Loucy (cell line): ENCODE results near the gene CHIC2.

Source experiments
- H2AFZ ChIP-seq: fragments of 200-600 bp; sonication (generic); 2 replicates; pipeline ENCODE4 v1.6.0; 2016; ENCODE audit warnings: antibody characterized with exemption, mild to moderate bottlenecking, low read length, moderate library complexity
- H3F3A ChIP-seq: fragments of 200-600 bp; 2 replicates; pipeline ENCODE4 v1.6.0; 2016; ENCODE audit warnings: antibody characterized with exemption, low read depth, mild to moderate bottlenecking
- H3K27me3 ChIP-seq: fragments of 200-600 bp; sonication (generic); 2 replicates; pipeline ENCODE4 v1.6.1; 2014; ENCODE audit warnings: low read length, mild to moderate bottlenecking; ENCODE audit not compliant: insufficient read depth, poor library complexity, severe bottlenecking
- H3K36me3 ChIP-seq: fragments of 200-600 bp; sonication (generic); 2 replicates; pipeline ENCODE4 v1.6.1; 2016; ENCODE audit warnings: low read length; ENCODE audit not compliant: insufficient read depth
- H3K4me1 ChIP-seq: fragments of 200-600 bp; sonication (generic); 2 replicates; pipeline ENCODE4 v1.5.1; 2014; ENCODE audit warnings: low read length, mild to moderate bottlenecking; ENCODE audit not compliant: insufficient read depth, poor library complexity, severe bottlenecking
- H3K4me2 ChIP-seq: fragments of 200-600 bp; sonication (generic); 2 replicates; pipeline ENCODE4 v1.6.0; 2014; ENCODE audit warnings: antibody characterized with exemption, low read length, low read depth, mild to moderate bottlenecking; ENCODE audit not compliant: poor library complexity, severe bottlenecking
- H3K4me3 ChIP-seq: fragments of 200-600 bp; sonication (generic); 2 replicates; pipeline ENCODE4 v1.5.1; 2014; ENCODE audit warnings: low read length, mild to moderate bottlenecking, mixed read lengths; ENCODE audit not compliant: poor library complexity, severe bottlenecking
- H3K79me2 ChIP-seq: fragments of 200-600 bp; sonication (generic); 2 replicates; pipeline ENCODE4 v1.6.1; 2014; ENCODE audit warnings: low read length; ENCODE audit not compliant: insufficient read depth
- H3K9ac ChIP-seq: fragments of 200-600 bp; sonication (generic); 2 replicates; pipeline ENCODE4 v1.6.0; 2014; ENCODE audit warnings: mild to moderate bottlenecking, low read depth, low read length, moderate library complexity; ENCODE audit not compliant: poor library complexity, severe bottlenecking
- H3K9me2 ChIP-seq: fragments of 200-600 bp; sonication (generic); replicated peaks from 2 replicates; pipeline ENCODE4 v1.6.1; 2016; ENCODE audit warnings: low read depth, low read length, mixed read lengths
- H3K9me3 ChIP-seq: fragments of 200-600 bp; sonication (generic); 2 replicates; pipeline ENCODE4 v1.6.1; 2014; ENCODE audit warnings: mild to moderate bottlenecking, antibody characterized with exemption, low read length, low read depth; ENCODE audit not compliant: insufficient read depth
- H4K20me1 ChIP-seq: fragments of 200-600 bp; sonication (generic); 2 replicates; pipeline ENCODE4 v1.6.0; 2014; ENCODE audit warnings: antibody characterized with exemption, low read length, mild to moderate bottlenecking; ENCODE audit not compliant: insufficient read depth, poor library complexity, severe bottlenecking
- EZH2phosphoT487 ChIP-seq: fragments of 200-600 bp; IDR thresholded peaks from 2 replicates; pipeline ENCODE4 v1.6.1; 2018; ENCODE audit warnings: antibody characterized with exemption, mild to moderate bottlenecking, moderate library complexity, borderline replicate concordance
- TF ChIP-seq, protein P1 (sequence below): fragments of 200-600 bp; sonication (generic); conservative IDR thresholded peaks from 2 replicates; pipeline ENCODE4 v1.5.1; 2014; ENCODE audit warnings: mild to moderate bottlenecking, antibody characterized with exemption, low read length

CHIC2 gene

DNA sequence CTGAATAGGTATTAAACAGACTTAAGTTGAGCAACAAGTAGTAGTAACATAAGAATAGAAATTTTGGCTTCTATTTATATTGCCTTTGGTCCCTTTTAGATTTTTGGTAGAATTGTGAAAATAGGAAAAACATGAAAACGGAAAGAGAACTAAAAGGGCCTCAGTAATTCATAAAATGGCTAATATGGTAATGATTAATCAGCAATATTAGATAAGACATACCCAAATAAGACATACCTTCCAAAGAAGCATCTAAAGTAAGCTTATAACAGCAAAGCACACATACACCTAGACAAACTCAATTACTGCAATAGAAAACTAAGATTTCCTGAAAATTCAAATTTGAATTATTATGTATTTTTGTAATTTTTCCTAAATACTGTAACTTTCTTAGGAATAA lies 46.4 kb downstream of the CHIC2 start:
- no peak overlapping the region for H2AFZ ChIP-seq
- no peaks in the 10 kb centered on the region for H3K9me2 ChIP-seq
- H3K27me3 ChIP-seq, result no peaks in the 10 kb centered on the region
- H3K4me2 ChIP-seq, result no peak overlapping the region
- no peak overlapping the region for H3K4me3 ChIP-seq
- no peak for TF ChIP-seq EZH2phosphoT487
- no peak overlapping the region for H3K9ac ChIP-seq
- no peaks in the 10 kb centered on the region for H3K4me1 ChIP-seq
- peaks cover 17% of the 10 kb centered on the region for H4K20me1 ChIP-seq
- peaks cover 26% of the 10 kb centered on the region; the same call in 1 of the 2 replicates for H3K79me2 ChIP-seq
- H3K36me3 ChIP-seq, result peaks cover 7% of the 10 kb centered on the region; the same call in 1 of the 2 replicates
- no peaks in the 10 kb centered on the region for H3F3A ChIP-seq
- no peaks in the 10 kb centered on the region for H3K9me3 ChIP-seq

DNA sequence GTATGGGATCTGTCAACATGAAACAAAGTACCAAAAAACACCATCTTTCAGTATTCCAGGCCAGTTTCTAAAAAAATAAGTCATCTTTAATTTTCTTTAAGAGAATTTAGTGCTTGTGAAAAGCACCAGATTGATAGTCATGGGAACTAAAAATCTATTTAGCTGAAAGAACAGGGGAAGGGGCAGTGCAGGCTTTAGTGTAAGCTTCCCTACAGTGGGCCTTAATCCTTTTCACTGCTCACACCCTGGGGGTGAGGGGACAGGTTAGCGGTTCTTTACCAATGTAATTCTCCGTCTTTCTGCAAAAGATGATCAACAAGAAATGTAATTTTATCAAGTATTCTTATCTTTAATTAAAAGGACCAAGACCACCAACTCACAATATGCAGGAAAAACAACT lies 47.1 kb downstream of the CHIC2 start:
- Histone ChIP-seq H4K20me1 (peaks cover 17% of the 10 kb centered on the region), H3K9ac (no peak overlapping the region), H3F3A (no peaks in the 10 kb centered on the region), H3K36me3 (peaks cover 13% of the 10 kb centered on the region), H3K4me3 (no peak overlapping the region), H3K27me3 (no peaks in the 10 kb centered on the region), H3K4me2 (no peak overlapping the region), H3K79me2 (peaks cover 23% of the 10 kb centered on the region; the same call in 1 of the 2 replicates), H2AFZ (no peak overlapping the region), H3K4me1 (no peaks in the 10 kb centered on the region), H3K9me2 (no peaks in the 10 kb centered on the region), H3K9me3 (no peaks in the 10 kb centered on the region)
- TF ChIP-seq, protein P1, sequence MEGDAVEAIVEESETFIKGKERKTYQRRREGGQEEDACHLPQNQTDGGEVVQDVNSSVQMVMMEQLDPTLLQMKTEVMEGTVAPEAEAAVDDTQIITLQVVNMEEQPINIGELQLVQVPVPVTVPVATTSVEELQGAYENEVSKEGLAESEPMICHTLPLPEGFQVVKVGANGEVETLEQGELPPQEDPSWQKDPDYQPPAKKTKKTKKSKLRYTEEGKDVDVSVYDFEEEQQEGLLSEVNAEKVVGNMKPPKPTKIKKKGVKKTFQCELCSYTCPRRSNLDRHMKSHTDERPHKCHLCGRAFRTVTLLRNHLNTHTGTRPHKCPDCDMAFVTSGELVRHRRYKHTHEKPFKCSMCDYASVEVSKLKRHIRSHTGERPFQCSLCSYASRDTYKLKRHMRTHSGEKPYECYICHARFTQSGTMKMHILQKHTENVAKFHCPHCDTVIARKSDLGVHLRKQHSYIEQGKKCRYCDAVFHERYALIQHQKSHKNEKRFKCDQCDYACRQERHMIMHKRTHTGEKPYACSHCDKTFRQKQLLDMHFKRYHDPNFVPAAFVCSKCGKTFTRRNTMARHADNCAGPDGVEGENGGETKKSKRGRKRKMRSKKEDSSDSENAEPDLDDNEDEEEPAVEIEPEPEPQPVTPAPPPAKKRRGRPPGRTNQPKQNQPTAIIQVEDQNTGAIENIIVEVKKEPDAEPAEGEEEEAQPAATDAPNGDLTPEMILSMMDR, result no peak
- TF ChIP-seq EZH2phosphoT487, result no peak

DNA sequence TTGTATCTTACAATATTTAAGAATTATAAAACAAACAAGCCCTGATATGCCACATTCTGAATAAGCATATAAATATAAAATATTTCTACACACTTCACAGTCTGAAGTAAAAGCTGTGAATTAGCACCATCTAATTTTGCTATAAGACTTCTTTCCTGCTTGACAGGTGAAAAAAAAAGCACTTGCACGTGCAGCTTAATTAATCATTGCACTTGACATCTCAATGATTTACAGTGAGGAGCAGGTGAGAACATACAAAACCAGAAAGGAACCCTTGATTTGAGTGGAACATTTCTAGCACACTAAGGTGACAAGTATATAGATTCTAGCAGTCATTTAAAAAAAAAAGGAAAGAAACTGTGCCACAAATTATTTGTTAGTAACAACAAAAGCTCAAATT lies 47.9 kb downstream of the CHIC2 start:
- no peak overlapping the region for H3K4me2 ChIP-seq
- no peak overlapping the region for H2AFZ ChIP-seq
- no peaks in the 10 kb centered on the region for H3F3A ChIP-seq
- H3K79me2 ChIP-seq, result peaks cover 23% of the 10 kb centered on the region; the same call in 1 of the 2 replicates
- H3K9ac ChIP-seq, result no peak overlapping the region
- no peaks in the 10 kb centered on the region for H3K27me3 ChIP-seq
- H3K4me1 ChIP-seq, result no peaks in the 10 kb centered on the region
- no peak for TF ChIP-seq EZH2phosphoT487
- TF ChIP-seq, protein P1, result no peak
- H3K9me3 ChIP-seq, result no peaks in the 10 kb centered on the region
- no peak overlapping the region for H3K4me3 ChIP-seq
- peaks cover 17% of the 10 kb centered on the region for H4K20me1 ChIP-seq
- no peaks in the 10 kb centered on the region for H3K9me2 ChIP-seq
- H3K36me3 ChIP-seq, result peaks cover 17% of the 10 kb centered on the region

DNA sequence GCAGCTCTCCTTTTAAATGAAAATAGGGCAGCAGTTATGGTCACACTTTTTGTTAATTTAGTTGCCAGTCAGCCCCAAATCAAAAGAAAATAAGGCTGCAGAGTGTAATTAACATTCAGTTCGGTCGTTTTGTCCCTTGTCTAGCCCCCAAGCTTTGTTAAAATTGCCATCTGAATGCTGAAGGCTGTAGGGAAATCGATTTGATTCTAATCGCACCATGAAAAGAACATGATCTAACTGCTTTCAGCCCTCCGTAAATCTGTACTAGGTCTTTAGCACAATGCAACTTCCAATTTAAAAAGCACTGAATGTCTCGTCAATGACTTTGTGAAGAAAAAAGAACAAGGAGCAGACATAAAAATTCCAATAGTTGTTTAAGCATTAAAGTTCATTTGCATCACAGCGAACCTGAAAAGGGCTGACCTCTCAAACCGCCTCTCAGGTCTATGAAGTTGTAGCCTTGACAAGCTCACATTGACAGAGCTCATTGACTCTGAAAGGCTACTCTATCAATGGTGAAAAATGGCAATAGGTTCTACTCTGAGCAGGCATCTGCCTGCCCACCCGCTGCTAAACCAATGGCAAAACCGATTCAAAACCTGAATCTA lies 48.9 kb downstream of the CHIC2 start:
- Histone ChIP-seq H3K4me2 (no peak overlapping the region), H3K27me3 (no peaks in the 10 kb centered on the region), H3K36me3 (peaks cover 19% of the 10 kb centered on the region), H3K4me1 (no peaks in the 10 kb centered on the region), H3K9ac (no peak overlapping the region), H3K4me3 (no peak overlapping the region), H3K9me3 (no peaks in the 10 kb centered on the region), H3F3A (no peaks in the 10 kb centered on the region), H3K9me2 (no peaks in the 10 kb centered on the region), H4K20me1 (peaks cover 17% of the 10 kb centered on the region), H2AFZ (no peak overlapping the region), H3K79me2 (peaks cover 23% of the 10 kb centered on the region; the same call in 1 of the 2 replicates)
- TF ChIP-seq, protein P1, result no peak
- no peak for TF ChIP-seq EZH2phosphoT487
